Embryonic facial prominence (tissue), 1 donor: ENCODE results near the gene MORN3.
"Not testable (repeated sequence)": the region's sequence is repeated elsewhere in the genome, so short reads cannot be mapped to it uniquely, and the experiment has no call there.

ENCODE experiments used
- DNase-seq: peaks from one replicate; pipeline ENCODE4 v3.0.0-alpha.2; 2016; ENCODE audit errors: extremely low spot score

Gene MORN3

GRCh38 chr12:121669521-121669900 lies at the start of gene MORN3:
Gene MORN3 (minus strand): TSS chr12:121669654. CDS start chr12:121669483, 171 bp downstream.
- no peak for DNase-seq

- no peak for DNase-seq
Measured at GRCh38 chr12:121718653-121719239, 49.3 kb upstream of the MORN3 start.

- no peak for DNase-seq
Measured at GRCh38 chr12:121717041-121717699, 47.7 kb upstream of the MORN3 start.

- DNase-seq, result no peak
Measured at GRCh38 chr12:121715862-121716435, 46.5 kb upstream of the MORN3 start.

- DNase-seq, result not testable (repeated sequence)
Measured at GRCh38 chr12:121715055-121715454, 45.6 kb upstream of the MORN3 start.

GRCh38 chr12:121713793-121714192 lies 44.3 kb upstream of the MORN3 start:
- no peak for DNase-seq

GRCh38 chr12:121713257-121713777 lies 43.9 kb upstream of the MORN3 start:
- DNase-seq, result no peak

GRCh38 chr12:121712461-121713256 lies 43.2 kb upstream of the MORN3 start, which contains the start of gene TMEM120B:
Gene TMEM120B (plus strand): TSS chr12:121712752. CDS start chr12:121712896, 144 bp downstream.
- peak; percentile 46 for DNase-seq

- no peak for DNase-seq
Measured at GRCh38 chr12:121712190-121712460, 42.7 kb upstream of the MORN3 start.

- peak; percentile 28 for DNase-seq
Measured at GRCh38 chr12:121711361-121712189, 42.1 kb upstream of the MORN3 start.

- DNase-seq, result no peak
Measured at GRCh38 chr12:121709478-121709961, 40.1 kb upstream of the MORN3 start.

- DNase-seq, result not testable (repeated sequence)
Measured at GRCh38 chr12:121709064-121709424, 39.6 kb upstream of the MORN3 start.

GRCh38 chr12:121708313-121709063 lies 39.0 kb upstream of the MORN3 start:
- no peak for DNase-seq

GRCh38 chr12:121705514-121705913 lies 36.1 kb upstream of the MORN3 start:
- no peak for DNase-seq

- no peak for DNase-seq
Measured at GRCh38 chr12:121702944-121703343, 33.5 kb upstream of the MORN3 start.

- no peak for DNase-seq
Measured at GRCh38 chr12:121701667-121702277, 32.3 kb upstream of the MORN3 start.

- not testable (repeated sequence) for DNase-seq
Measured at GRCh38 chr12:121697861-121698260, 28.4 kb upstream of the MORN3 start.

GRCh38 chr12:121697093-121697698 lies 27.7 kb upstream of the MORN3 start:
- DNase-seq, result no peak

- no peak for DNase-seq
Measured at GRCh38 chr12:121693155-121693687, 23.8 kb upstream of the MORN3 start.
